IMR-90 (cell line): ENCODE measurements around the gene PRR5L. TPM values are rescaled to one million over a fixed set of nuclear protein-coding genes. Genes with fewer than 3 reads are reported as not detected.

Source experiments
- ATAC-seq: fragments of 200-7000 bp; cut with Tn5 transposase; 2 replicates; pipeline ENCODE4 v1.9.1; 2020; ENCODE audit warnings: low read depth, mild to moderate bottlenecking, moderate library complexity
- BruUV-seq: library from RNA; stranded (reverse); fragments of 400-500 nt; replicated peaks from 2 replicates; lab custom pipeline; 2021; lab: Mats Ljungman, UMichigan
- CTCF ChIA-PET: fragments of 300-600 bp; formaldehyde crosslinking; extraction: SDS; loops from one replicate; lab custom pipeline; 2021; ENCODE audit warnings: antibody characterized with exemption; lab: Yijun Ruan, JAX
- POLR2A ChIA-PET: fragments of 300-600 bp; sonication (Branson Sonifier 250); formaldehyde crosslinking; loops from one replicate; lab custom pipeline; 2022; ENCODE audit warnings: antibody characterized with exemption; ENCODE audit not compliant: unreplicated experiment; lab: Charles Lee
- DNase-seq: peaks from one replicate; pipeline ENCODE4 v3.0.0; 2013
- H2AFZ ChIP-seq: replicated peaks from 2 replicates; pipeline ENCODE3; 2013; ENCODE audit warnings: low read length, mild to moderate bottlenecking; ENCODE audit not compliant: poor library complexity
- H2AK5ac ChIP-seq: 2 replicates; pipeline ENCODE4 v1.6.1; 2013; ENCODE audit warnings: low read depth, low read length, inconsistent platforms
- H2AK9ac ChIP-seq: replicated peaks from 2 replicates; pipeline ENCODE3; 2013; ENCODE audit warnings: mild to moderate bottlenecking, low read depth, low read length, moderate library complexity; ENCODE audit not compliant: poor library complexity
- H2BK120ac ChIP-seq: 2 replicates; pipeline ENCODE4 v1.6.1; 2013; ENCODE audit warnings: low read depth, low read length, inconsistent platforms
- H2BK15ac ChIP-seq: 3 replicates; pipeline ENCODE4 v1.6.1; 2013; ENCODE audit warnings: low read depth, low read length, inconsistent platforms
- H2BK20ac ChIP-seq: 2 replicates; pipeline ENCODE4 v1.6.1; 2013; ENCODE audit warnings: low read depth, mild to moderate bottlenecking, inconsistent platforms, low read length, moderate library complexity
- H2BK5ac ChIP-seq: 2 replicates; pipeline ENCODE4 v1.6.1; 2013; ENCODE audit warnings: mild to moderate bottlenecking, low read depth, low read length, inconsistent platforms; ENCODE audit not compliant: poor library complexity, severe bottlenecking
- H3K14ac ChIP-seq: replicated peaks from 2 replicates; pipeline ENCODE4 v1.6.1; 2013; ENCODE audit warnings: low read depth, low read length, inconsistent platforms
- H3K18ac ChIP-seq: 2 replicates; pipeline ENCODE4 v1.6.1; 2013; ENCODE audit warnings: low read depth, low read length, control low read depth
- H3K23ac ChIP-seq: 2 replicates; pipeline ENCODE4 v1.6.1; 2013; ENCODE audit warnings: low read depth, low read length, inconsistent platforms
- H3K27ac ChIP-seq: 2 replicates; pipeline ENCODE4 v1.5.1; 2013; ENCODE audit warnings: mild to moderate bottlenecking, control low read depth, low read length; ENCODE audit not compliant: insufficient read depth
- H3K27me3 ChIP-seq: 2 replicates; pipeline ENCODE4 v1.6.1; 2013; ENCODE audit warnings: low read length; ENCODE audit not compliant: control insufficient read depth, insufficient read depth
- H3K36me3 ChIP-seq: 2 replicates; pipeline ENCODE4 v1.6.1; 2013; ENCODE audit warnings: low read length, mixed read lengths; ENCODE audit not compliant: control insufficient read depth, insufficient read depth
- H3K4ac ChIP-seq: 2 replicates; pipeline ENCODE4 v1.6.1; 2013; ENCODE audit warnings: low read depth, low read length, inconsistent platforms
- H3K4me1 ChIP-seq: 2 replicates; pipeline ENCODE4 v1.6.1; 2013; ENCODE audit warnings: low read length, mixed read lengths; ENCODE audit not compliant: control insufficient read depth, insufficient read depth
- H3K4me2 ChIP-seq: 2 replicates; pipeline ENCODE4 v1.6.1; 2013; ENCODE audit warnings: low read depth, mild to moderate bottlenecking, control low read depth, low read length, moderate library complexity
- H3K4me3 ChIP-seq: 2 replicates; pipeline ENCODE4 v1.5.1; 2013; ENCODE audit warnings: low read depth, mild to moderate bottlenecking, control low read depth, low read length, moderate library complexity; ENCODE audit not compliant: insufficient read depth
- H3K56ac ChIP-seq: 2 replicates; pipeline ENCODE4 v1.6.1; 2013; ENCODE audit warnings: low read length, inconsistent platforms; ENCODE audit not compliant: insufficient read depth; ENCODE audit errors: extremely low read depth
- H3K79me1 ChIP-seq, 2 experiments: 2 replicates each; pipeline ENCODE4 v1.6.1; 2013; ENCODE audit warnings: low read length in 2 of 2, inconsistent platforms in 1 of 2, low read depth in 1 of 2
- H3K9ac ChIP-seq: 2 replicates; pipeline ENCODE4 v1.6.1; 2013; ENCODE audit warnings: low read depth, low read length, control low read depth
- H3K9me1 ChIP-seq: 2 replicates; pipeline ENCODE4 v1.6.1; 2013; ENCODE audit warnings: low read length, inconsistent platforms; ENCODE audit not compliant: insufficient read depth
- H3K9me3 ChIP-seq: 2 replicates; pipeline ENCODE4 v1.6.1; 2013; ENCODE audit warnings: low read length; ENCODE audit not compliant: control insufficient read depth, insufficient read depth
- H4K20me1 ChIP-seq: 2 replicates; pipeline ENCODE4 v1.6.1; 2013; ENCODE audit warnings: low read length, inconsistent platforms; ENCODE audit not compliant: insufficient read depth
- H4K5ac ChIP-seq: 2 replicates; pipeline ENCODE4 v1.6.1; 2013; ENCODE audit warnings: mild to moderate bottlenecking, low read depth, low read length, control low read depth
- H4K8ac ChIP-seq, 2 experiments: 2 replicates each; pipeline ENCODE4 v1.6.1; 2013; ENCODE audit warnings: low read depth in 2 of 2, low read length in 2 of 2, control low read depth in 1 of 2, inconsistent platforms in 1 of 2
- H4K91ac ChIP-seq: 2 replicates; pipeline ENCODE4 v1.6.1; 2013; ENCODE audit warnings: low read depth, low read length, inconsistent platforms; ENCODE audit not compliant: insufficient read depth
- CEBPB ChIP-seq: IDR thresholded peaks from 2 replicates; pipeline ENCODE4 v1.6.1; 2012; ENCODE audit warnings: low read depth, low read length, improper control_type of control experiment
- FOS ChIP-seq: fragments of 150-350 bp; IDR thresholded peaks from 2 replicates; pipeline ENCODE4 v1.6.1; 2016; ENCODE audit warnings: low read depth, low read length
- MXI1 ChIP-seq: IDR thresholded peaks from 2 replicates; pipeline ENCODE4 v1.6.1; 2012; ENCODE audit warnings: low read depth, mild to moderate bottlenecking, low read length, moderate library complexity, borderline replicate concordance
- POLR2A ChIP-seq: IDR thresholded peaks from 2 replicates; pipeline ENCODE4 v1.6.1; 2012; ENCODE audit warnings: mild to moderate bottlenecking, low read depth, low read length
- RAD21 ChIP-seq: IDR thresholded peaks from 2 replicates; pipeline ENCODE4 v1.6.1; 2012; ENCODE audit warnings: low read length, improper control_type of control experiment
- RCOR1 ChIP-seq: IDR thresholded peaks from 2 replicates; pipeline ENCODE4 v1.6.1; 2012; ENCODE audit warnings: mild to moderate bottlenecking, low read length, improper control_type of control experiment; ENCODE audit not compliant: insufficient replicate concordance
- RFX5 ChIP-seq: IDR thresholded peaks from 2 replicates; pipeline ENCODE4 v1.8.0; 2012; ENCODE audit warnings: low read depth, mild to moderate bottlenecking, low read length, moderate library complexity
- SMC3 ChIP-seq: fragments of 150-350 bp; IDR thresholded peaks from 2 replicates; pipeline ENCODE4 v1.6.1; 2016; ENCODE audit warnings: low read depth, mild to moderate bottlenecking, antibody characterized with exemption, low read length, moderate library complexity
- WGBS, 2 experiments: methylation state at CpG; one replicate each; pipeline versions ENCODE4 v1.1.5 to v1.1.7; 2013; ENCODE audit warnings: missing lambda C conversion rate in 2 of 2; ENCODE audit not compliant: insufficient read length in 1 of 2; ENCODE audit errors: extremely low coverage in 2 of 2; 5-methylcytosine and 5-hydroxymethylcytosine counted together
- dilution Hi-C: fragments of 300-500 bp; cut with HindIII; formaldehyde crosslinking; loops from one replicate; pipeline ENCODE4 v1.14.3; 2018; ENCODE audit warnings: low sequenced_read_pairs; ENCODE audit not compliant: unreplicated experiment
- in situ Hi-C: fragments of 300-500 bp; cut with MboI; formaldehyde crosslinking; loops from 3 replicates; pipeline ENCODE4 v1.14.3; 2019; ENCODE audit warnings: low sequenced_read_pairs, inconsistent platforms, mixed read lengths
- intact Hi-C: fragments of 100-400 bp; cut with micrococcal nuclease; formaldehyde crosslinking; loops from 2 replicates; pipeline ENCODE4 v1.10.0; 2022
- polyA plus RNA-seq, 3 experiments: library from polyadenylated mRNA; depleted of rRNA; stranded (reverse); fragments of >200 nt; gene quantifications; 2 replicates each; pipeline ENCODE4 v1.2.3, GENCODE V29; 2012; ENCODE audit warnings: low replicate concordance in 1 of 3
- total RNA-seq: library from RNA; depleted of rRNA; stranded (reverse); fragments of >200 nt; gene quantifications from 2 replicates; pipeline ENCODE4 v1.2.3, GENCODE V29; 2012
- TF ChIP-seq, protein P1 (sequence below): conservative IDR thresholded peaks from 2 replicates; pipeline ENCODE4 v1.5.1; 2012; ENCODE audit warnings: mild to moderate bottlenecking, low read depth, low read length, improper control_type of control experiment
- TF ChIP-seq, protein P2 (sequence below): fragments of 150-350 bp; IDR thresholded peaks from 2 replicates; pipeline ENCODE4 v1.6.1; 2016; ENCODE audit warnings: low read depth, mild to moderate bottlenecking, low read length, moderate library complexity, borderline replicate concordance

PRR5L gene
- total and polyA plus RNA-seq, 2 of the 4 experiments (the other 2 are of a cell fraction) = 2.9 to 3.6 TPM

DNA sequence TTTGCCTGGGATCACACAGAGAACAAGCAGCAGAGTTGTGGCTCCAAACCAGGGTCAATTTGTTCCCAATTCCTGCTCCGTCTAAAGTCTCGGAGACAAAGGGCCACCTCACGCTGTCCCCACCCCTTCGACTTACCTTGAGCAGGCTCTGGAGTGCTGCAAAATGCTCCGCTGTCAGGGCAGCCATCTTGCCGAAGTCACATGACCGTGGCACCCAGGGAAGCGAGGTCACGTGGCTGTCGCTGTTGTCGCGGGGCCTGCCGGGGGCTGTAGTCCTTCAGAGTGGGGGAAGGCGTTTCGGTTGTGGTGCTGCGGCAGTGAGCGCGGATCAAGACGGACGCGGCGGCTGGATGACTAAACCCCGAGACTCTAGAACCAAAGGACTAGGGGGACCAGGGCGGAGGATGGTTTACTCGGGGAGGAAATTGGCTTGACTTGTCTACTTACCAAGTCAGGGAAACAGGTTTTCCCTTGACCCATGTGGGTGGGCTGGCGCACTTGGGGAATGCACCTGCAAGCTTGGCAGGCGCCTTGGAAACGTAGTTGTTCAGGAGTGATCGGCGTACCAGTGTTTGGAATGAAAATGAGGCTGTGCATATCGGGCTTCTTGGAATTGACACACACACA, 6.7 kb upstream of the PRR5L start, which contains the start of gene COMMD9 (continued):
- peak; percentile 80; the same call in 1 of the 2 replicates for TF ChIP-seq MXI1

DNA sequence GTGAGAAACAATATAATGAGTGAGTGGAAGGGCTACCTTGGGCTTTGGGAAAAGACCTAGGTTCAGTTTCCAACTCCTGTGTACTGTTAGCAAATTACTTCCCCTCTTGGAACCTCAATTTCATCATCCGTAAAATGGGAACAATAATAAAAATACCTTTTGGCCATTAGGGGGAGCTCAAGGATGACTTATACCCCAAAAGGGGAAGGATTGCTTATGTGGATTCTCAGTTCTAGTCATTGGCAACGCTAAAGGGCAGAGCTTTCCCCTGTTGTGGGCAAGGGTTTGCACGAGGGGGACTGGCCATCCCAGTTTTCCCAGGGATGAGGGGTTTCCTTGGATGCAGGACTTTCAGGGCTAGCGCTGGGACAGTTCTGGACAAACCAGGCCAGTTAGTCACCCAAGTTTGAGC, 3.8 kb upstream of the PRR5L start:
- no TSS peak for BruUV-seq
- POLR2A ChIA-PET = interaction anchor here (0.6 to 1.0 kb wide), 2 partner anchors 186 to 878 kb away, joined by 3 read pairs; no protein-coding TSS in a partner anchor

More for the DNA sequence above, 3.8 kb upstream of the PRR5L start:
- H3K9me1 ChIP-seq = no peaks in the 10 kb centered on the region
- H4K5ac ChIP-seq = no peak overlapping the region
- ATAC-seq (peak; percentile 47; the same call in 1 of the 2 replicates), DNase-seq (peak; percentile 47)
- H2BK5ac ChIP-seq = no peak overlapping the region
- H3K4me2 ChIP-seq = no peak overlapping the region
- H3K14ac ChIP-seq = no peak overlapping the region
- peak overlapping the region; percentile 40 for H2AFZ ChIP-seq
- no peaks in the 10 kb centered on the region for H3K9me3 ChIP-seq
- intact Hi-C loops (loop anchor here (1.0 kb wide), 2 partner anchors 186 to 200 kb away; no protein-coding TSS in a partner anchor), dilution Hi-C loops (loop anchor here (10.0 kb wide), 1 partner anchor 192 kb away; no protein-coding TSS in a partner anchor), in situ Hi-C loops (loop anchor here (5.0 kb wide), 1 partner anchor 180 kb away; no protein-coding TSS in a partner anchor)
- H3K56ac ChIP-seq = no peak overlapping the region
- 0 out of 2 replicates have a peak, but pooled peaks cover 2% of the 10 kb centered on the region for H3K4me1 ChIP-seq
- H2AK9ac ChIP-seq = no peak overlapping the region
- no peaks in the 10 kb centered on the region for H3K36me3 ChIP-seq
- H4K8ac ChIP-seq = no peak overlapping the region
- H2BK120ac ChIP-seq = no peak overlapping the region
- no peak overlapping the region for H3K4me3 ChIP-seq
- no peak overlapping the region for H3K4ac ChIP-seq
- H2AK5ac ChIP-seq = peak overlapping the region; percentile 29; the same call in 1 of the 2 replicates
- H3K18ac ChIP-seq = no peak overlapping the region
- H3K79me1 ChIP-seq = peaks cover 7 to 17% of the 10 kb centered on the region in 2 experiments
- TF ChIP-seq, protein P1, sequence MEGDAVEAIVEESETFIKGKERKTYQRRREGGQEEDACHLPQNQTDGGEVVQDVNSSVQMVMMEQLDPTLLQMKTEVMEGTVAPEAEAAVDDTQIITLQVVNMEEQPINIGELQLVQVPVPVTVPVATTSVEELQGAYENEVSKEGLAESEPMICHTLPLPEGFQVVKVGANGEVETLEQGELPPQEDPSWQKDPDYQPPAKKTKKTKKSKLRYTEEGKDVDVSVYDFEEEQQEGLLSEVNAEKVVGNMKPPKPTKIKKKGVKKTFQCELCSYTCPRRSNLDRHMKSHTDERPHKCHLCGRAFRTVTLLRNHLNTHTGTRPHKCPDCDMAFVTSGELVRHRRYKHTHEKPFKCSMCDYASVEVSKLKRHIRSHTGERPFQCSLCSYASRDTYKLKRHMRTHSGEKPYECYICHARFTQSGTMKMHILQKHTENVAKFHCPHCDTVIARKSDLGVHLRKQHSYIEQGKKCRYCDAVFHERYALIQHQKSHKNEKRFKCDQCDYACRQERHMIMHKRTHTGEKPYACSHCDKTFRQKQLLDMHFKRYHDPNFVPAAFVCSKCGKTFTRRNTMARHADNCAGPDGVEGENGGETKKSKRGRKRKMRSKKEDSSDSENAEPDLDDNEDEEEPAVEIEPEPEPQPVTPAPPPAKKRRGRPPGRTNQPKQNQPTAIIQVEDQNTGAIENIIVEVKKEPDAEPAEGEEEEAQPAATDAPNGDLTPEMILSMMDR = peak; percentile 78
- TF ChIP-seq RAD21 = peak; percentile 87
- TF ChIP-seq, protein P2, sequence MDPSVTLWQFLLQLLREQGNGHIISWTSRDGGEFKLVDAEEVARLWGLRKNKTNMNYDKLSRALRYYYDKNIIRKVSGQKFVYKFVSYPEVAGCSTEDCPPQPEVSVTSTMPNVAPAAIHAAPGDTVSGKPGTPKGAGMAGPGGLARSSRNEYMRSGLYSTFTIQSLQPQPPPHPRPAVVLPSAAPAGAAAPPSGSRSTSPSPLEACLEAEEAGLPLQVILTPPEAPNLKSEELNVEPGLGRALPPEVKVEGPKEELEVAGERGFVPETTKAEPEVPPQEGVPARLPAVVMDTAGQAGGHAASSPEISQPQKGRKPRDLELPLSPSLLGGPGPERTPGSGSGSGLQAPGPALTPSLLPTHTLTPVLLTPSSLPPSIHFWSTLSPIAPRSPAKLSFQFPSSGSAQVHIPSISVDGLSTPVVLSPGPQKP = no peak
- TF ChIP-seq CEBPB = 0 out of 2 replicates have a peak, but pooled peaks have one; percentile 6
- peak; percentile 93 for TF ChIP-seq RCOR1
- no peak for TF ChIP-seq RFX5
- TF ChIP-seq POLR2A = no peak
- peak; percentile 91 for TF ChIP-seq SMC3
- TF ChIP-seq FOS = no peak
- no peak overlapping the region for H2BK15ac ChIP-seq
- H4K91ac ChIP-seq = no peak overlapping the region
- H3K27me3 ChIP-seq = no peaks in the 10 kb centered on the region
- H3K27ac ChIP-seq = no peak overlapping the region
- no peak overlapping the region for H3K23ac ChIP-seq
- peak overlapping the region; percentile 68; the same call in 1 of the 2 replicates for H2BK20ac ChIP-seq
- no peak overlapping the region for H3K9ac ChIP-seq
- H4K20me1 ChIP-seq = no peaks in the 10 kb centered on the region
- WGBS, 2 experiments = 40% methylated on average over 1 of the region's 4 CpGs; no CpG with 5 or more reads in 1 of the 2 experiments
- CTCF ChIA-PET = interaction anchor here (0.6 to 6.5 kb wide), 8 partner anchors 8 to 209 kb away, joined by 3 to 66 read pairs (median 4); no protein-coding TSS in a partner anchor
